Esophagus squamous epithelium (tissue), 5 donors: ENCODE data around the gene NELFCD. TPM values are rescaled to one million over a fixed set of nuclear protein-coding genes. Genes with fewer than 3 reads are reported as not detected.

ENCODE experiments used
- DNase-seq: peaks from one replicate; lab custom pipeline; 2025; lab: John Stamatoyannopoulos, UW
- H3K27ac ChIP-seq, 4 donors: fragments of 200-600 bp; sonication (generic); one replicate each; pipeline ENCODE4 v1.5.1; 2016 to 2019; ENCODE audit warnings: mild to moderate bottlenecking in 1 of 4
- H3K27me3 ChIP-seq, 4 donors: fragments of 200-600 bp; sonication (generic); 1 replicate in 3 of 4; 2 replicates in 1 of 4; pipeline versions ENCODE4 v1.5.1 to v1.6.0; 2017 to 2021; ENCODE audit warnings: antibody characterized with exemption in 1 of 4
- H3K36me3 ChIP-seq, 3 donors: fragments of 200-600 bp; sonication (generic); one replicate each; pipeline ENCODE4 v1.5.1; 2016 to 2019
- H3K4me1 ChIP-seq, 3 donors: fragments of 200-600 bp; sonication (generic); one replicate each; pipeline ENCODE4 v1.5.1; 2017 to 2019
- H3K4me3 ChIP-seq, 4 donors: fragments of 200-600 bp; sonication (generic); 1 replicate in 3 of 4; 2 replicates in 1 of 4; pipeline ENCODE4 v1.5.1; 2016 to 2019; ENCODE audit warnings: mild to moderate bottlenecking in 2 of 4, moderate library complexity in 1 of 4
- H3K9me3 ChIP-seq, 3 donors: fragments of 200-600 bp; sonication (generic); one replicate each; pipeline ENCODE4 v1.5.1; 2016 to 2019
- POLR2A ChIP-seq, 4 donors: fragments of 450-650 bp; IDR thresholded peaks; one replicate each; pipeline ENCODE4 v1.6.1; 2017; ENCODE audit warnings: antibody characterized with exemption in 4 of 4, mild to moderate bottlenecking in 4 of 4, moderate library complexity in 3 of 4
- WGBS, 2 donors: methylation state at CpG; one replicate each; pipeline ENCODE4 v1.1.5; 2018; 5-methylcytosine and 5-hydroxymethylcytosine counted together
- intact Hi-C: fragments of 100-400 bp; cut with DNase I; formaldehyde crosslinking; loops from one replicate; pipeline ENCODE4 v1.15.0; 2022
- total RNA-seq, 4 donors: library from RNA; depleted of rRNA; stranded (reverse); fragments of >200 nt; gene quantifications; one replicate each; pipeline ENCODE4 v1.1.0, GENCODE V29; 2016
- TF ChIP-seq, protein P1 (sequence below), 6 experiments: fragments of 450-650 bp in 4 of 6; fragments of 200-600 bp in 2 of 6; sonication (generic) in 2 of 6; IDR thresholded peaks; one replicate each; pipeline ENCODE4 v1.5.1; 2016 to 2019; ENCODE audit warnings: antibody characterized with exemption in 6 of 6, mild to moderate bottlenecking in 4 of 6, moderate library complexity in 4 of 6
- donor health status: DM: yes; HTN: yes; CAD: no.

The NELFCD gene
- total RNA-seq, 4 donors from 2014 or later = 40.5 to 64.3 (median 49.9) TPM

GRCh38 chr20:59016795-59017492 lies 35.9 kb downstream of the NELFCD start:
- DNase-seq = no peak
- intact Hi-C loops = no loop called here
- Histone ChIP-seq H3K9me3 (no peaks in the 10 kb centered on the region), H3K36me3 (peaks cover 0 to 6% (median 0%) of the 10 kb centered on the region in 3 donors), H3K4me1 (peaks cover 0 to 21% (median 0%) of the 10 kb centered on the region in 3 donors), H3K4me3 (no peak overlapping the region), H3K27me3 (no peaks in the 10 kb centered on the region), H3K27ac (no peak overlapping the region)
- WGBS, 2 donors = 36 to 57% methylated on average over 4 of the region's 4 CpGs
- TF ChIP-seq POLR2A (IDR thresholded peaks at IDR 0.05) = no peak
- TF ChIP-seq, protein P1, sequence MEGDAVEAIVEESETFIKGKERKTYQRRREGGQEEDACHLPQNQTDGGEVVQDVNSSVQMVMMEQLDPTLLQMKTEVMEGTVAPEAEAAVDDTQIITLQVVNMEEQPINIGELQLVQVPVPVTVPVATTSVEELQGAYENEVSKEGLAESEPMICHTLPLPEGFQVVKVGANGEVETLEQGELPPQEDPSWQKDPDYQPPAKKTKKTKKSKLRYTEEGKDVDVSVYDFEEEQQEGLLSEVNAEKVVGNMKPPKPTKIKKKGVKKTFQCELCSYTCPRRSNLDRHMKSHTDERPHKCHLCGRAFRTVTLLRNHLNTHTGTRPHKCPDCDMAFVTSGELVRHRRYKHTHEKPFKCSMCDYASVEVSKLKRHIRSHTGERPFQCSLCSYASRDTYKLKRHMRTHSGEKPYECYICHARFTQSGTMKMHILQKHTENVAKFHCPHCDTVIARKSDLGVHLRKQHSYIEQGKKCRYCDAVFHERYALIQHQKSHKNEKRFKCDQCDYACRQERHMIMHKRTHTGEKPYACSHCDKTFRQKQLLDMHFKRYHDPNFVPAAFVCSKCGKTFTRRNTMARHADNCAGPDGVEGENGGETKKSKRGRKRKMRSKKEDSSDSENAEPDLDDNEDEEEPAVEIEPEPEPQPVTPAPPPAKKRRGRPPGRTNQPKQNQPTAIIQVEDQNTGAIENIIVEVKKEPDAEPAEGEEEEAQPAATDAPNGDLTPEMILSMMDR (IDR thresholded peaks at IDR 0.05) = no peak

DNA sequence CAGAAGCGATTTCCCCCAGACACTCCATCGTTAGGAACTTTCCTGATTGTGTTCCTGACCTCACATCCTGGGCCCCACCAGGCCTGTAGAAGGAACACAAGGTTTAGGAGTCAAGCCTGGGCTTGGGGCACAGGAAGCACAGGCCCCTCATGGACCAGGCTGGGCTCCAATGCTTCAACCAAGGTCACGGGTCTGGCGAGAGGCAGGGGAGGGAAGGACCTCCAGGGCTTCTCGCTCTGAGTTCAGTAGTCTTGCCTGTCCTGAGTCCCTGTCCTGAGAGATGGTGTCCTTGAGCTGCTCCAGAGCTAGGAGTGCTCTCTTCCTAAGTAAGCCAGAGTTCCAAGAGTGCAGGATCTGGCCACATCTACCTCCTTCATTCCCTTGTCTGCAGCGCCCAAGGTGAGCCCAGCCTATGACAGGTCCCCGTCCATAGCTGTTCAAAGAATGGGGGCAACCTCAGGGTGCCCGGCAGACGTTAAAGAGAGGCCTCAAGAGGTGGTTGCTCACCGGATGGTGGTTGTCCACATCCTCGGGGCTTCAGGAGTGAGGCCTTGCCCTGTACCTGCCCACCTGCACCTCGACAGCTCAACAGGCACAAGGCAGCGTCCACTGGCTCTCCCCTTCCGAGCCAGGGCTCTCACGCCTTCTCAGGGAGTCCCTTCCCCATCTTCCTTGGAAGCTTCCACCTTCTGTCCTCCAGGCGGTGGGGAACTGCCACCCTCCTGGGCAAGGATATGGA lies 36.6 kb downstream of the NELFCD start:
- no peak for DNase-seq
- H3K4me1 ChIP-seq = peaks cover 0 to 21% (median 0%) of the 10 kb centered on the region in 3 donors
- no peaks in the 10 kb centered on the region for H3K27me3 ChIP-seq
- 84 to 85% methylated on average over 6 to 8 of the region's 16 CpGs for WGBS, 2 donors
- H3K4me3 ChIP-seq = no peak overlapping the region
- no peak overlapping the region for H3K27ac ChIP-seq
- TF ChIP-seq POLR2A (IDR thresholded peaks at IDR 0.05) = no peak
- TF ChIP-seq, protein P1 (IDR thresholded peaks at IDR 0.05) = no peak
- intact Hi-C loops = no loop called here
- peaks cover 0 to 13% (median 0%) of the 10 kb centered on the region in 3 donors for H3K36me3 ChIP-seq
- no peaks in the 10 kb centered on the region for H3K9me3 ChIP-seq

DNA sequence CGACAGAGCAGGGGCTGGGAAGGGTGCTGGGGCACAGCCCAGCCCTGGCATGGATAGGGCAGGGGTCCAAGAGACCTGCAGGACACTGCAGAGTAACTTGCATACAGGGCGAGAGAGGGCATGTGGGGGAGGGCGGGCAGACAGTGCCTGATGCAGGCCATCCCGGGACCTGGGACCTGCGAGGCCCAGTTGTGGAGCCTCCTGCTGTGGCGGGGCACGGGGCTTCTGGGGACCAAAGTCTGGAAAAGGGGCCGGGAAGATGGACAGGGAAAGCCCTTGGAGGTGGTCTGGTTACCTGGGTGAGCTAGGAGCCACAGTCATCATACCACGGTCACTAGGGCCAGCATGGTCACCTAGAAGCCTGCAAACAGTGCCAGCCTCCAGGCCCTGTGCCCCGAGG lies 37.8 kb downstream of the NELFCD start:
- no peak overlapping the region for H3K27ac ChIP-seq
- H3K9me3 ChIP-seq = no peaks in the 10 kb centered on the region
- peaks cover 0 to 21% (median 0%) of the 10 kb centered on the region in 3 donors for H3K4me1 ChIP-seq
- WGBS, 2 donors = 87 to 89% methylated on average over 5 to 8 of the region's 10 CpGs
- H3K27me3 ChIP-seq = no peaks in the 10 kb centered on the region
- H3K36me3 ChIP-seq = peaks cover 0 to 25% (median 4%) of the 10 kb centered on the region in 3 donors
- intact Hi-C loops = no loop called here
- DNase-seq = no peak
- no peak overlapping the region for H3K4me3 ChIP-seq
- TF ChIP-seq, protein P1 (IDR thresholded peaks at IDR 0.05) = no peak
- TF ChIP-seq POLR2A (IDR thresholded peaks at IDR 0.05) = no peak

DNA sequence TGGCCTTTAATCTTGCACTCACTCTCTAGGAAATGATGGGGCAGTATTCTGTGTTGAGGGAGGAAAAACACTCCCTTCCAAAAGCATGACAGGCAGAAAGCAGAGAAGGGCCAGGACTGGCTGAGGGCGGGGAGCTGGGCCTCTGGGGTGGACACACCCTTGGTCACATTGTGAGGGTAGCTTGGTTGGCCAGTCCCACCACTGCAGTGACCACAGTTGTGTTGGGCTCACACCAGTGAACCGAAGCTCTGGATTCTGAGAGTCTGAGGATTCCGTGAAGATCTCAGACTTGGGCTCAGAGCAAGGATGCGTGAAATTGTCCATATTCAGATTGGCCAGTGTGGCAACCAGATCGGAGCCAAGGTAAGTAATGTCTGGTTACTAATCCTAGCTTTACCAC lies 38.2 kb downstream of the NELFCD start, which contains the start of gene TUBB1:
TSS of gene TUBB1 (plus strand) at position 213 of the 400 bp plus-strand sequence. CDS start at position 307, 94 bp downstream.
- Histone ChIP-seq H3K36me3 (peaks cover 0 to 29% (median 8%) of the 10 kb centered on the region in 3 donors), H3K9me3 (no peaks in the 10 kb centered on the region), H3K4me1 (peaks cover 0 to 21% (median 0%) of the 10 kb centered on the region in 3 donors), H3K27ac (no peak within 1 kb of the TSS), H3K4me3 (no peak within 1 kb of the TSS), H3K27me3 (no peaks in the 10 kb centered on the region)
- TF ChIP-seq POLR2A (IDR thresholded peaks at IDR 0.05) = no peak
- TF ChIP-seq, protein P1 (IDR thresholded peaks at IDR 0.05) = no peak
- no peak for DNase-seq
- intact Hi-C loops = no loop called here
- 90 to 100% methylated on average over 4 to 5 of the region's 5 CpGs for WGBS, 2 donors
